Measurements from ENCODE around the gene KIF4B. TPM values are rescaled to one million over a fixed set of nuclear protein-coding genes. Genes with fewer than 3 reads are reported as not detected.

KIF4B gene
- total RNA-seq, 1 experiment from 2014 or later: 0.12 TPM

- DNase-seq (ENCODE audit: low read depth, low spot score): no peak
Observed at GRCh38 chr5:155053501-155053900, 39.9 kb downstream of the KIF4B start.

More at GRCh38 chr5:155053501-155053900, 39.9 kb downstream of the KIF4B start:
- RAD21 ChIA-PET (ENCODE audit: low non-redundant PET in 1 of 2, low total read pairs in 2 of 2, uncharacterized antibody in 2 of 2, unreplicated experiment in 2 of 2): no interaction called here
- ATAC-seq: no peak
- Histone ChIP-seq H3K27me3 (ENCODE audit: insufficient read depth, low read length) (0 out of 2 replicates have a peak, but pooled peaks cover 14% of the 10 kb centered on the region), H3K9ac (ENCODE audit: low read length) (no peak overlapping the region), H2AFZ (ENCODE audit: low read depth, low read length, poor library complexity, severe bottlenecking) (no peak overlapping the region), H3K9me2 (ENCODE audit: insufficient read depth) (no peaks in the 10 kb centered on the region), H4K20me1 (ENCODE audit: insufficient read depth) (no peaks in the 10 kb centered on the region), H3K4me2 (ENCODE audit: low read length) (no peak overlapping the region), H3K79me2 (ENCODE audit: insufficient read depth, low read length) (no peaks in the 10 kb centered on the region), H3K9me3 (ENCODE audit: control insufficient read depth in 1 of 2, insufficient read depth in 1 of 2, low read depth in 1 of 2, low read length in 2 of 2) (no peaks in the 10 kb centered on the region), H3K36me3 (ENCODE audit: control insufficient read depth in 1 of 2, insufficient read depth in 2 of 2, low read length in 2 of 2) (no peaks in the 10 kb centered on the region), H3K27ac (ENCODE audit: low read depth, low read length) (no peak overlapping the region), H3K4me3 (replicated peaks in 1 of 2; ENCODE audit: low read depth in 1 of 2, low read length in 2 of 2) (no peak overlapping the region), H3K4me1 (ENCODE audit: control insufficient read depth in 1 of 2, insufficient read depth in 2 of 2, low read length in 2 of 2) (no peaks in the 10 kb centered on the region)
- TF ChIP-seq ELF1 (IDR thresholded peaks at IDR 0.05; ENCODE audit: borderline replicate concordance, low read depth) (no peak), ZNF274 (IDR thresholded peaks at IDR 0.05; ENCODE audit: low read depth, low read length) (no peak), REST (IDR thresholded peaks at IDR 0.05; ENCODE audit: low read depth) (no peak), POLR2A (IDR thresholded peaks at IDR 0.05; ENCODE audit: borderline replicate concordance, extremely low read depth, insufficient read depth, insufficient read length) (no peak), SIN3A (IDR thresholded peaks at IDR 0.05; ENCODE audit: low read depth) (no peak), EZH2phosphoT487 (IDR thresholded peaks at IDR 0.05; ENCODE audit: borderline replicate concordance) (no peak), SP1 (IDR thresholded peaks at IDR 0.05; ENCODE audit: low read depth) (no peak), TCF7L2 (IDR thresholded peaks at IDR 0.05; ENCODE audit: borderline replicate concordance, extremely low read depth, insufficient read depth, insufficient read length) (no peak), FOSL1 (IDR thresholded peaks at IDR 0.05; ENCODE audit: low read depth) (no peak), ZFX (IDR thresholded peaks at IDR 0.05) (no peak), POLR2AphosphoS5 (IDR thresholded peaks at IDR 0.05; ENCODE audit: low read depth, low read length) (no peak)
- POLR2A ChIA-PET: no interaction called here
- CTCF ChIA-PET: no interaction called here
- BruUV-seq (replicated peaks): no TSS peak
- intact Hi-C loops (cut with micrococcal nuclease): no loop called here
